SKM-1 (cell line): Measurements from ENCODE around the gene PITX1.

Experiments used
- DNase-seq: peaks from one replicate; lab custom pipeline; 2025; ENCODE audit not compliant: unreplicated experiment; lab: John Stamatoyannopoulos, UW

PITX1 gene

GRCh38 chr5:135062216-135063055 is 28.4 kb upstream of the PITX1 start:
- no peak for DNase-seq

GRCh38 chr5:135061001-135061400 is 27.0 kb upstream of the PITX1 start:
- no peak for DNase-seq

GRCh38 chr5:135060021-135060420 is 26.0 kb upstream of the PITX1 start:
- DNase-seq: no peak

GRCh38 chr5:135059000-135059923 is 25.2 kb upstream of the PITX1 start:
- DNase-seq: no peak

GRCh38 chr5:135058331-135058732 is 24.3 kb upstream of the PITX1 start:
- no peak for DNase-seq

- no peak for DNase-seq
These were observed 23.2 kb upstream of the PITX1 start for GRCh38 chr5:135057233-135057632.

GRCh38 chr5:135056316-135057030 is 22.4 kb upstream of the PITX1 start:
- DNase-seq: no peak

GRCh38 chr5:135055396-135055795 is 21.4 kb upstream of the PITX1 start:
- no peak for DNase-seq

GRCh38 chr5:135054546-135054945 is 20.5 kb upstream of the PITX1 start:
- DNase-seq: no peak

GRCh38 chr5:135053989-135054388 is 20.0 kb upstream of the PITX1 start:
- no peak for DNase-seq

- no peak for DNase-seq
These were observed 19.2 kb upstream of the PITX1 start for GRCh38 chr5:135053278-135053677.

- no peak for DNase-seq
These were observed 18.6 kb upstream of the PITX1 start for GRCh38 chr5:135052511-135053145.

GRCh38 chr5:135051872-135052271 is 17.8 kb upstream of the PITX1 start:
- no peak for DNase-seq

- no peak for DNase-seq
These were observed 17.4 kb upstream of the PITX1 start for GRCh38 chr5:135051399-135051798.

GRCh38 chr5:135050244-135050767 is 16.3 kb upstream of the PITX1 start:
- DNase-seq: no peak

GRCh38 chr5:135048930-135049329 is 14.9 kb upstream of the PITX1 start:
- no peak for DNase-seq

GRCh38 chr5:135048286-135048685 is 14.3 kb upstream of the PITX1 start:
- DNase-seq: no peak

- DNase-seq: no peak
These were observed 13.3 kb upstream of the PITX1 start for GRCh38 chr5:135047347-135047695.

- DNase-seq: no peak
These were observed 12.8 kb upstream of the PITX1 start for GRCh38 chr5:135046661-135047346.

- no peak for DNase-seq
These were observed 11.5 kb upstream of the PITX1 start for GRCh38 chr5:135045488-135045887.
